Fibroblast of skin of back (primary cell): ENCODE measurements around the gene TTI1.

ENCODE experiments used
- DNase-seq: peaks from one replicate; pipeline ENCODE4 v3.0.0-alpha.2; 2013

TTI1 gene

GRCh38 chr20:38008233-38008944 lies 24.9 kb downstream of the TTI1 start:
- DNase-seq, result no peak

DNA sequence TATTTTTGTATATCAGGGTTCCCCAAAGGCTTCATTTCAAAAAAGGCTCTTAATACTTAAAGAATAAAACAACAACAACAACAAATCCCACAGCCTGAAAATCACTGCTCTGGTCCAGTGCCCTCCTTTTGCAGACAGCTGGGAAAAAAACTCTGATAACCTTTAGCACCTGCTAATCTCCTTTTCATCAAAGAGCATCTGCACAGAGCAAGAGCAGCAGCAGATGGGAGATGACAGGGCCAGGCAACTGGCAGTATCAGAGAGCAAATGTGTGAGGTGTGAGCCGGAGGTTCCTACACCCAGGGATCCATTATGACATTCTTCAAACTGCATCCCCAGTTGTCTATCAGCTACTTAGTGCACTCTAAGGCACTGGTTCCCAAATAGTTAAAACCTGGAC lies 25.7 kb downstream of the TTI1 start:
- DNase-seq, result no peak

DNA sequence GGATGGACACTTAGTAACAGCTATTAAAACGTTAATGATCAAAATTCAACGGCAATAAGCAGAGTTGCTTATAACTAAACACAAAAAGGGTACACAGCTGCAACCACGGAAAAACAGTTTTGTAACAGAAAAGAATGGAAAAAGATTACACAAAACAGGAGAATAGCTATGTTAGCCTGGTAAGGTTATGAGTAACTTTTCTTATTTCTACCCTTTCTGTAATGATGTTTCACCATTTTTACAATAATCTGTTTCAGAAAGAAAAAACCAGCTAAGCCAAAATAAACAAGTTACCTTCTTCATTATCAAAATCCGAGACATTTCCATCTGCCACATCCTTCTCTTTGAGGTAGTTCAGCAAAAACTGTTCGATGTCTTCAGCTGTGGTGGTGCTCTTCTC lies 27.4 kb downstream of the TTI1 start:
- DNase-seq, result no peak

GRCh38 chr20:38004416-38004815 lies 28.8 kb downstream of the TTI1 start:
- no peak for DNase-seq

GRCh38 chr20:38002422-38002821 lies 30.8 kb downstream of the TTI1 start:
- DNase-seq, result no peak

DNA sequence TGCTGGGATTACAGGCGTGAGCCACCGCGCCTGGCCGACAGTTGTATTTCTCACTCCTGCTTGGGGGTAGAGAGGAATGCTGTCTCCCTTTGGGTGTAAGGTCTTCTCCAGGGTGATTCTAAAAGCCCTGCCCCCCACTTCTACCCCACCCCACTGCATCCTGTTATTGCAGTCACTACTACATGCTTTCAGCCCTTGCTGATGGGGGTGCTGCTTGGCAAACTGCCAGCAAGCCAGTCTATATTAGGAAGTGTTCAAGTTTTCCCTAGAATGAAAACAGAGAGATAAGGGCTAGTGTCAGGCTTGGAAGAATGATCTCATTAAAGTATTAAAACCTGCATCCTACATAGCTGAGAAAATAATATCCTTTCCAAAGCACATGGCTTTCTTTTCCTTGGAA lies 31.3 kb downstream of the TTI1 start:
- DNase-seq, result peak; percentile 42

DNA sequence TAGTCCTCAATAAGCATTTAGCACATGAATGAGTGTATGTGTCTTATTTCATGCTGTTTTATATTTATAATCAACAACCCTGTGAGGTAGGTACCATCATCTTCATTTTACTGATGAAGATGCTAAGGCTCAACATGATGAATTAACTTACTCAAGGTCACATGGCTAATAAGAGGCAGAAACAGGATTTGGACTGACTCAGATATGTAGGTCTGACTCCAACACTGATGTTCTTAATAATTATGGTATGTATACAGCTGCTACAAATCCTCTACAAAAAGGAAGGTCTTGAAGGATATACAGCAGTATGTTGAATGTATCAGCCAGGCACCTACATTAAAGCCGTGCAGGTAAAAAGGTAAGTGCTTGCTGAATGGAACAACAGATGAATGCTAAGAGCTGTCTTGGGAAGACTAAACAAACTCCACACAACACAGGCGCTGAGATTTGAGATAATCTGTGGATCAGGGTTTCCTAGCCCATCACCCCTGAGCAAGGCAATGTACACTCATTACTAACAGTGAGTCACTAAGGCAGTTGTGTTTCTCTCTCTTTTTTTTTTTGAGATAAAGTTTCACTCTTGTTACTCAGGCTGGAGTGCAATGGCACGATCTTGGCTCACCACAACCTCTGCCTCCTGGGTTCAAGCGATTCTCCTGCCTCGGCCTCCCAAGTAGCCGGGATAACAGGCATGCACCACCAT lies 31.9 kb downstream of the TTI1 start:
- peak; percentile 67 for DNase-seq

GRCh38 chr20:38000293-38000692 lies 33.0 kb downstream of the TTI1 start:
- DNase-seq, result no peak

DNA sequence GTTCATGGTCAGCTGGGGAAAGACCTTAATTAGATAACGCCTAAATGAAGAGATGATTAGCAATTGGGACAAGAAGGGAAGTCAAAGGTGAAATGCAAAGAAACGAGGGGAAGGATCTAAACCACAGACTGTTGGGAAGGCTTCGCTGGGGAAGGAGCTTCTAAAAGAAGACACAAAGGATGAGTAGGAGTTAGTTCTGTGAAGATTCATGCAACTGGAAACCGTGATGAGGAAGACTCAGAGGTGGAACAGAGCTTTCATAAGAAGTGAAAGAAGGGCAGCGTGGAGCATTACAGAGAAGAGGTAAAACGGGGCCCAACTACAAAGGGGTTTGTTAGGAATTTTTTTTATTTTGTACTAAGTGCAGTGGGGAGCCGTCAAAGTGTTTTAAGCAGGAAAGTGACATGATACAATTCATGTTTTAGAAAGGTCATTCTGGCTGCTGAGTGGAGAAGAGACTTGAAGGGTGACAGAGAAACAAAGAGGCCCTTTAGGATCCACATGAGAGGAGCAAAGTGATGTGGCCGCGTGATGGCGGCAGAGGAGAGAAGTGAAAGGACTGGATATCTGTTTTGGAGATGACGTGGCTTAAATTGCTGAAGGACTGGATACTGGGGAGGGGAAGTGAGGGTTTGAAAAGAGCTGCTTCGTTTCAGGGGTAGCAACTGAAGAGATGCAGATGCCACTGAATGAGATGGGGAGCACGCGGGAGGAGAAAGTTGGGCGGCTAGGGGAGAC lies 33.6 kb downstream of the TTI1 start:
- no peak for DNase-seq

- DNase-seq, result no peak
These were observed 35.7 kb downstream of the TTI1 start for GRCh38 chr20:37997516-37997915.

- no peak for DNase-seq
These were observed 37.2 kb downstream of the TTI1 start for GRCh38 chr20:37995856-37996605.

GRCh38 chr20:37994512-37994911 lies 38.7 kb downstream of the TTI1 start:
- no peak for DNase-seq

GRCh38 chr20:37992802-37993409 lies 40.4 kb downstream of the TTI1 start:
- peak; percentile 85 for DNase-seq

DNA sequence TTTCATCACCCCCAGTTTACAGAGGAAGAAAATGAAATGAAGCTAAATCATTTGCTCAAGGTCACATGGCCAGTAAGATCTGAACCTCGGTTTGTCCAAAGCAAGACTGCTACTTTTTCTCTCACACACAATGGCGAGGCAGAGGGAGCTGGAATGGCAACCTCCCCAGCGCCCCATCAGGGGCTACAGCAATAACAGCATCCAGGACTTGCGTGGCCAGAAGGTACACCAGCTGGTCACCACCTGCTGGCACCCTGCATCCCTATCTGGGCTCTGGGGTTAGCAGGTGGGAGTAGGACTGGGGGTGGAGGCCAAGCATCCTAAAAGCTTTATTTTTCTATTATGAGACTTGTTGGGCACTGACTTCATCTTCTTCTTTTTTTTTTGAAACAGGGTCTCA lies 41.3 kb downstream of the TTI1 start:
- DNase-seq, result no peak

- DNase-seq, result no peak
These were observed 41.9 kb downstream of the TTI1 start for GRCh38 chr20:37991157-37991866.

GRCh38 chr20:37990571-37991151 lies 42.6 kb downstream of the TTI1 start:
- peak; percentile 75 for DNase-seq

DNA sequence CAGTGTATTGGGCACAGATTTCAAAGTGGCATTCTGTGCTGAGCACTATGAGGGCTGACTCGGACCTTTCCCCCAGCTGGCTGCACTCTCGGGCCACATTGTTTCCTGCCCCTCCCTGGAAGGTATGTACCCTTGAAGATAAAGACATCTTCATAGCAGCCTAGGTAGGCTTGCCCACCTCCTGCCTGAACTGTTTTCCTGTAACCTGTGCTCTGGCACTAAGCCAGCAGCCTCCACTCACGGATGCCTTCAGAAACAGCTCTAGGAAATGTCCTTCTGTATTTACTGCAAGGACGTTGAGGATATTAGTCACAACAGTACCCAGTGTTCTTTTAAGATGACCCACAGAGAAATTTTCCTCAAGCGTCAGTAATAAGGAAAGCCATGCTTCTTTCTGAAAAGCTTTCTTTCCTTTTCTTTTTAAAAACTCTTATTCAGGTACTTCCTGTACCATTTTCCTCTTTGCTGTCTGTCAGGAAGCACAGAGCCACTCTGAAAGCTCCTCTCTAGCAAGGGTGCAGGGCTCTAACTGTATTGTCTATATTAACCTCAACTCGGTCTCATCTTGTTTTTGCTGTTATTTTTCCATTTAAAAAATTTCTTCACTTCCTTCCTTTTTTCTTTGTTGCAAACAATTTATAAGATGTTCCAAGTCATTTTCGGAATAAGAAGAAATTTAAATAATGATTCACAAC lies 43.5 kb downstream of the TTI1 start:
- DNase-seq, result no peak

DNA sequence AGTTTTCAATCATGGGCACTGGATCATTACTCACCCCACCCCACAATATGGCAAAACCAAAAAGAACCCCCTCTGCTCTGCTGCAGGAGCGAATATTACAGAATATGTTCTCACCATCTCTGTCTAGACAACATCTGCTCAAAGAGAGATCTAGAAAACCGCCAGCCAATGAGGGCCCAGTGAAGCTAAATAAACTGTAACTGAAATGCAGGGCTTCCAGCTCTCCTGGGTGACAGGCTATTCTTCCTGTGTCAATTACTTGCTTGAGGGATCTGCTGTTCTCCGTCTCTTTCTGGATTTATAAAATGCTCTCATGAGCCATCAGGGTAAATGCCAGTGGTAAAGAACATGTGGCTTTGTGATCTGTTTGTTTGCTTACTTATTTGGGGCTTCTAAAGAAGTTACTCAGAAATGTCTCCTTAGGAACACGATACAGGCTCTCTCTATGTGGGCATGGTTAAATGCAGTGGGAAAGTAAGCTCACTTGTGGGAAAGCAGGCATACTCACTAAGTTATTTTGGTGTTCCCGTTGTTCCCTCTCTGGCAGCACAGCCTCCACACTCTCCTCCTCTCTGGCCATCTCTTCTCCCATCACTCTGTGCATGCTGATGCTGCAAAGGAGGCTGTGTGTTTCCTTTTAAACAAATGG lies 44.8 kb downstream of the TTI1 start:
- DNase-seq, result no peak

- no peak for DNase-seq
These were observed 45.5 kb downstream of the TTI1 start for GRCh38 chr20:37987602-37988290.
